Nephron (organoid): ENCODE data around the gene HS3ST3B1.

Experiments used
- H3K27ac Mint-ChIP-seq, 3 experiments: 2 replicates each; pipeline ENCODE4 v1.8.0; 2020; ENCODE audit warnings: mixed read lengths in 3 of 3, mild to moderate bottlenecking in 2 of 3, moderate library complexity in 1 of 3
- H3K27me3 Mint-ChIP-seq: 2 replicates; pipeline ENCODE4 v1.8.0; 2021; ENCODE audit warnings: low read depth, mild to moderate bottlenecking, moderate library complexity, mixed read lengths
- H3K36me3 Mint-ChIP-seq: 2 replicates; pipeline ENCODE4 v1.8.0; 2020; ENCODE audit warnings: low read depth, mixed read lengths
- H3K4me1 Mint-ChIP-seq: 2 replicates; pipeline ENCODE4 v1.8.0; 2020; ENCODE audit warnings: mixed read lengths
- H3K4me3 Mint-ChIP-seq, 3 experiments: 2 replicates each; pipeline ENCODE4 v1.8.0; 2020; ENCODE audit warnings: mild to moderate bottlenecking in 3 of 3, mixed read lengths in 3 of 3, moderate library complexity in 2 of 3
- H3K9me3 Mint-ChIP-seq: 2 replicates; pipeline ENCODE4 v1.8.0; 2020; ENCODE audit warnings: mixed read lengths
- CTCF ChIP-seq, 3 experiments: fragments of 200-600 bp; sonication (generic); IDR thresholded peaks; one replicate each; pipeline ENCODE4 v1.5.0; 2021; ENCODE audit warnings: antibody characterized with exemption in 3 of 3; ENCODE audit not compliant: unreplicated experiment in 3 of 3

Gene HS3ST3B1

DNA sequence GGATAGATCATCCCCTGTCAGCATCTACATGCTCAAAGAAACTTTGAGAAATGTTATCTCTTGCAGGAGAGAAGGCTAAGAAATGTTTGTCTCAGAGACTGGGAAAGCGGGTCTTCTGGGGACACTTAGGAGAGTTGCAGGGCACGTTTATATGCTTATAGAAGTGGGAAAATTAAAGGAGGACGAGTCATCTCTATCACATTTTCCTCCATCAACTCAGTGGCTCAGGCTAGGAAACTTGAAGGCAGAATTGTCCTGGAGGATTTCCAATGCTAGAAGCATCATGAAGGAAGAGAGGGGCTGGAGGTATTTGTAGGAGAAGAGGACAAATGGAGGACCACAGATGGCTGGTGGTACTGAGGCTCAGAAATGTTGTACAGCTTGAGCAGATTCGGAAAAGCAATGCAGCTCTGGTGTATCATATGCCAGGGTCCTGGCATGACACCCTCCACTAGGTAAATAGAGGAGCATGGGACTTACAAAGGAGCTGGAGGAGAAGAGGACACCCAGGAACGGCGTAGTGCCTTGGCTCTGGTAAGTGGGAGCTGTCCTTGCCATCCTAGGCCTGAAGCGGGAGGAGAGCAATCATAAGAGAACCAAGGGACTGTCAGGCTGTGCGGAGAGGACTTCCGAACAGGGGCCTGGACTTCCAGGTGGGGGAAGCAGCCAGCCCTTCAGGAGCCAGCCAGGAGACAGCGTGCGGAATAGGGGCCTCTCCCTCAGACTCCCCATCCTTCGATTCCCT lies 4.5 kb upstream of the HS3ST3B1 start:
- Mint-ChIP-seq H3K4me1 (peaks cover 42% of the 10 kb centered on the region), H3K4me3 (peak overlapping the region; percentile 40 to 75 (median 71)), H3K27me3 (peaks cover 83% of the 10 kb centered on the region), H3K36me3 (no peaks in the 10 kb centered on the region), H3K27ac (no peak overlapping the region), H3K9me3 (peaks cover 3% of the 10 kb centered on the region)
- no peak for TF ChIP-seq CTCF (IDR thresholded peaks at IDR 0.05; ENCODE audit: unreplicated experiment in 3 of 3)

DNA sequence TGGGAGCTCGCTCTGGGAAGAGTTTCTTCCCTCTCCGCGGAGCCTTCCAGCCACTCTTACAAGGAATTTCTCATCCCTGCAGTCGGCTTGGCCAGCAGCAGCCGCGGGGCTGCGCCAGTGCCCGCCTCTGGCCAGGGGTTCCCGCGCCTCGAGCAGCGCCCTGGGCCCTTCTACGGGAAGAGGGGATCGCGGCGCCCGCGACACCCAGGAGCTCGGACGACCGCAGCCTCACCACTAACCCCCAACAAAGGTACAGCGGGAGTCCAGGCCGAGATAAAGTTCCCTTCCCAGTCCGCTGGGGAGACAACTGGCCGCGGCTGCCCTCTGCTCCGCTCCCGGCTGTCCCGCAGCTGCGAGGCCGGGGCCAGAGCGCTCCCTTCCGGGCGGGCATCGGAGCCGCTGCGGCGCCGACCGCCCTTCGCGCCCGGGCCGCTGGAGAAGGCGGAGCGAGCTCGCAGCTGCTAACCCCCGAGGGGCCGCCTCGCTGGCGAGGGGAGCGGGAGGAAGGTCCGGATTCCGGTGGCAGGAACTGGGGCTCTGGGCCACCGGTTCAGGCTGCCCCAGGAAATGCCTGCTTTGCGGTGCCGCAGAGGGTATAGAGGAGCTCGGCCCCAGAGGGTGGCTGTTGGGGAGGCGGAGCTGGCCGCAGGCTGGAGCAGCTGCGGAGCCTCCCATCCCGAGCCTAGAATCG lies 3.6 kb upstream of the HS3ST3B1 start:
- Mint-ChIP-seq H3K27ac (no peak overlapping the region), H3K27me3 (peaks cover 83% of the 10 kb centered on the region), H3K9me3 (no peaks in the 10 kb centered on the region), H3K4me3 (peak overlapping the region; percentile 75 to 80 (median 76)), H3K36me3 (no peaks in the 10 kb centered on the region), H3K4me1 (peaks cover 42% of the 10 kb centered on the region)
- TF ChIP-seq CTCF (IDR thresholded peaks at IDR 0.05; ENCODE audit: unreplicated experiment in 3 of 3), result peak in 2 of 3 experiments; percentile 40 to 64

DNA sequence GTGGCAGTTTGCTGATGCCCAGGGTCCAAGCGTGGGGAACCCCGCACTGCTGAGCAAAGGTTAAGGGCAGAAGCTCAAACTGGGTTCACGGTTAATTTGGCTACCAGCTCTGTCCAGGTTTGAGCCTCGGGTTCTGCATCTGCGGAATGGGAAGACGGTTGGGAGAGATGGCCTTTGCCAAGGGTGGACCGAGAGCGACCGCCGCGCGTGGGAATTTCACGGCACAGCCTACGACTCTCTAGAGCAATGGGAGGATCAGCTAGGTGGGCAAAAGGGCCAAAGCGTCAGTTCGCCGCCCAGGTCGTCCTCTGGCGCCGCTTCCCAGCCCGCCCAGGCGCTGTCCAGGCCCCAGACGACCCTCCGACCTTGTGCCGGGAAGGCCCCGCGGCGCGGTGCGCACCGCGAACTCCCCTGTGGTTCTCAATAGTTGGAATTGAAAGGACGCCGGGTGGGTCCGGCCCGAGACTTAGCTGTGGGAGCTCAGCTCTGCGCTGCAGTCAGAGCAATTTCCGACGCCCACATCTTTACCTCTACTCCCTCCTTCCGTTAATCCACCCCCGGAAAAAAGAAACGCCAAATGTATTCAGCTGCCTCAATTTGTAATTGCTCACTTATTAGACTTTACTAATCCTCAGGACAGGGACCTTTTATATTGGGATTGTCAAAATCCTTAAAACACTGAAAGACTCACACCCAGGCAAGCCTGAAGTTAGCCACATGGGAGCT lies 2.5 kb upstream of the HS3ST3B1 start:
- no peak for TF ChIP-seq CTCF (IDR thresholded peaks at IDR 0.05; ENCODE audit: unreplicated experiment in 3 of 3)
- Mint-ChIP-seq H3K36me3 (no peaks in the 10 kb centered on the region), H3K4me1 (peaks cover 44% of the 10 kb centered on the region), H3K4me3 (peak overlapping the region; percentile 85 to 87 (median 85)), H3K9me3 (no peaks in the 10 kb centered on the region), H3K27me3 (peaks cover 89% of the 10 kb centered on the region), H3K27ac (peak overlapping the region in 2 of 3 experiments; percentile 21 to 62)

GRCh38 chr17:14298947-14299279 lies 2.0 kb upstream of the HS3ST3B1 start:
- peaks cover 48% of the 10 kb centered on the region for H3K4me1 Mint-ChIP-seq
- H3K36me3 Mint-ChIP-seq, result no peaks in the 10 kb centered on the region
- H3K4me3 Mint-ChIP-seq, result peak overlapping the region; percentile 85 to 87 (median 85)
- peaks cover 89% of the 10 kb centered on the region for H3K27me3 Mint-ChIP-seq
- no peaks in the 10 kb centered on the region for H3K9me3 Mint-ChIP-seq
- peak overlapping the region in 2 of 3 experiments; percentile 21 to 62 for H3K27ac Mint-ChIP-seq
- TF ChIP-seq CTCF (IDR thresholded peaks at IDR 0.05; ENCODE audit: unreplicated experiment in 3 of 3), result no peak

DNA sequence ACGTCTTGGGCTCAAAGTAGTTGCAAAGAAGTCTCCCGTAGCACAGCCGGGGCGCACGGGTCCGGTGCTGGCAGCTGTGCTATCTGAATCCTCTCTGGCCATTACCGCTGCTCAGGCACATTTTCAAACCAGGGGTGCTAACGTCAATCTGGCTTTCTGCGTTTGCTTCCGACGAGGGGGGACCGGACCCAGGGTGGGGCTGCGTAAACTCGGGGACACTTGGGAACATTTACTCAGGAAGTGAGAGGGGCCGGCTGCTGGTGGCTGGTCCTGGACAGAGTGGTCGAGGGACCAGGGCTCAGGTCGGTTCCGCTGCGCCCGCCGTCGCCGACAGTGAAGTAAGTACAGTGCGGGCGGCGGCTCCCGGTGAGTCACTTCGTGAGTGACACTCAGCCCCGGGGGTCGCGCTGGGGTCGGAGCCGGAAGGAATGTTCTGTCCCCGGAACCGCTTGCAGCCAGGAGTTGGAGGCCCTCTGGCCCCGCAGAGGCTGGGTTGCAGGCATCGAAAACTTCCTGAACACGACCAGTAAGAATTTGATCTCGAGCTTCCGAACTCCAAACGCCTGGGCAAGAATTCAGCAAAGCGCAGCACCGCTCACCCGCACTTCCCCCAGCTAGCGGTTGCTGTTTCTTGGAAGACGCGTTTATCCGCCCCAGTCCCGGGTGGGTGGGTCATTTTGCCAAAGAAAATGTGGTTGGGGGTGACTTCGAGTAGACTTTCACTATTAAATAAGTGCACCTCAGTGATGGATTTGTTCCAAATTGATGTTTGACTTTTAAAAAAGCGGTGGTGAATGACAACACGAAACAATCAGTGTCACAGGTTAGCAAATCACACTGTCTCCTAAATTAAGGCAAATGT lies 1.4 kb upstream of the HS3ST3B1 start:
- Mint-ChIP-seq H3K36me3 (no peaks in the 10 kb centered on the region), H3K4me3 (peak overlapping the region; percentile 85 to 87 (median 85)), H3K9me3 (no peaks in the 10 kb centered on the region)

More for the DNA sequence above, 1.4 kb upstream of the HS3ST3B1 start:
- no peak for TF ChIP-seq CTCF (IDR thresholded peaks at IDR 0.05; ENCODE audit: unreplicated experiment in 3 of 3)
- H3K27ac Mint-ChIP-seq, result peak overlapping the region in 1 of 3 experiments; percentile 71
- H3K27me3 Mint-ChIP-seq, result peaks cover 89% of the 10 kb centered on the region
- H3K4me1 Mint-ChIP-seq, result peaks cover 51% of the 10 kb centered on the region
